ENCODE data around the gene ZNF654.
"Not testable (repeated sequence)": the region's sequence is repeated elsewhere in the genome, so short reads cannot be mapped to it uniquely, and the experiment has no call there.

ZNF654 gene

DNA sequence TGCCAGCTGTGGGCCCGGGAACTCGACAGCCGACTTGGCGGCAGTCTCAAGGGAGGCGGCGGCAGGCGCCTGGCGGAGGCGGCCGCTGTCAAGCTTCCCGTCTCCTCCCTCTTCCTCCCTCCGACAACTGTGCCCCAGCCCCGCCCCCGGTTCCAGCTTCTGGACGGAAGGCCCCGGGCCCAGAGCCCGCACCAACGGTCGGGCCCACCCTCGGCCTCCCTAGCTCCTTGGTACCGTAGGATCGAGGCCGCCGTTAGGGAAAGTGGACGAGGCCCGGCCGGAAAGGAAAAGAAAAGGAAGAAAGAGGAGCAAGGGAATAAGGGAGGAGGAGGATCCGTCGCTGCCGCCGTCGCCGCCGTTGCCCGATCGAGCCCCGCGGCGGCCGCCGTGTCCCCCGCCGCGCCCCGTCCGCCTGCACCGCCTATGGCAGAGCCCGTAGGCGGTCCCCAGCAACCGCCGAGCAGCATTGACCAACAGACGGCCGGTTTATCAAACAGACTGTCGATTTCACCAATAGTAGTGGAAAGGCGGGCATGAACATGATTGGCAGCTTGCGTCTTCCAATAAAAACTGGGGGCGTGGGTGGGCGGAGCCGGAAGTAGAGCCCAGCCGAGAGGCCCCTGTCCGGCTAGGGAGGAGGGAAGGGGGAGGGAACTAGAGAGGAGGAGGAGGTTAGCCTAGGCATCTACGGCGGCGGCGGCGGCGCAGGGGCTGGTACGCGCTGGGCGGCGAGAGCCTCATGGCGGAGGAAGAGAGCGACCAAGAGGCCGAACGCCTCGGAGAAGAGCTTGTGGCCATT, at the start of gene ZNF654, which contains the start of gene CGGBP1:
Gene ZNF654, plus strand, starts transcription at position 675 of the 799 bp plus-strand sequence. Its CDS starts 65 bp downstream, at position 740.
Gene CGGBP1, minus strand, starts transcription at position 425 of the 799 bp plus-strand sequence. CDS start 3,029 bp downstream, outside the sequence.
- Histone ChIP-seq H3K9ac (peak within 1 kb of the TSS; percentile 61; the same call in 1 of the 2 replicates), H3K79me2 (ENCODE audit: insufficient read depth, low read depth) (peaks cover 26% of the 10 kb centered on the region), H2AFZ (ENCODE audit: low read depth) (peak within 1 kb of the TSS; percentile 52), H3K4me2 (peak within 1 kb of the TSS; percentile 86), H3K36me3 (ENCODE audit: insufficient read depth) (no peaks in the 10 kb centered on the region), H3K27ac (peak within 1 kb of the TSS; percentile 44), H4K20me1 (ENCODE audit: insufficient read depth) (no peaks in the 10 kb centered on the region), H3K4me3 (IDR thresholded peaks at IDR 0.05; ENCODE audit: insufficient read depth, low read depth, low read length) (peak within 1 kb of the TSS; percentile 73), H3K27me3 (ENCODE audit: insufficient read depth, low read depth) (no peaks in the 10 kb centered on the region), H3K4me1 (ENCODE audit: low read depth, poor library complexity, severe bottlenecking) (peaks cover 23% of the 10 kb centered on the region)
- TF ChIP-seq, protein P1, sequence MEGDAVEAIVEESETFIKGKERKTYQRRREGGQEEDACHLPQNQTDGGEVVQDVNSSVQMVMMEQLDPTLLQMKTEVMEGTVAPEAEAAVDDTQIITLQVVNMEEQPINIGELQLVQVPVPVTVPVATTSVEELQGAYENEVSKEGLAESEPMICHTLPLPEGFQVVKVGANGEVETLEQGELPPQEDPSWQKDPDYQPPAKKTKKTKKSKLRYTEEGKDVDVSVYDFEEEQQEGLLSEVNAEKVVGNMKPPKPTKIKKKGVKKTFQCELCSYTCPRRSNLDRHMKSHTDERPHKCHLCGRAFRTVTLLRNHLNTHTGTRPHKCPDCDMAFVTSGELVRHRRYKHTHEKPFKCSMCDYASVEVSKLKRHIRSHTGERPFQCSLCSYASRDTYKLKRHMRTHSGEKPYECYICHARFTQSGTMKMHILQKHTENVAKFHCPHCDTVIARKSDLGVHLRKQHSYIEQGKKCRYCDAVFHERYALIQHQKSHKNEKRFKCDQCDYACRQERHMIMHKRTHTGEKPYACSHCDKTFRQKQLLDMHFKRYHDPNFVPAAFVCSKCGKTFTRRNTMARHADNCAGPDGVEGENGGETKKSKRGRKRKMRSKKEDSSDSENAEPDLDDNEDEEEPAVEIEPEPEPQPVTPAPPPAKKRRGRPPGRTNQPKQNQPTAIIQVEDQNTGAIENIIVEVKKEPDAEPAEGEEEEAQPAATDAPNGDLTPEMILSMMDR (conservative IDR thresholded peaks at IDR 0.05; ENCODE audit: low read depth, low read length), result no peak

DNA sequence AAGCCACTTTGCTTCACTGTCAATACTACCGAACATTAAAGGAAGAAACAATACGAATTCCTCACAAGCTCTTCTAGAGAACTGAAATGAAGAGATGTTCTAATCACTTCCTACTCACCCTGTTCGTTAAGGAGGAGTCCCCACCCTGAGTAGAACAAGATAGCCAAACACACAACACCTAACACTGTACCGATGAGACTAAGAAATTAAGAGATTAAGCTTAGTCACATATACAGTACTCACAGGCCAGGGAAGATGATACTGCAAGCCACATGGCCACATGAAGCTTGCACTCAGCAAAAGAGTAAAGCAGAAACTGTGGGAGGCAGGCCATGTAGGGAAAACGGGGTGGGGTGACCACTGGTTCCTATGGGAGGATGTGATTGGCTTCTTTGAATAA, 48.2 kb upstream of the ZNF654 start:
- TF ChIP-seq, protein P1 (conservative IDR thresholded peaks at IDR 0.05; ENCODE audit: low read depth, low read length), result no peak
- Histone ChIP-seq H3K4me1 (ENCODE audit: low read depth, poor library complexity, severe bottlenecking) (no peaks in the 10 kb centered on the region), H3K27me3 (ENCODE audit: insufficient read depth, low read depth) (no peaks in the 10 kb centered on the region), H3K79me2 (ENCODE audit: insufficient read depth, low read depth) (no peaks in the 10 kb centered on the region), H2AFZ (ENCODE audit: low read depth) (no peak overlapping the region), H3K4me2 (no peak overlapping the region), H3K27ac (no peak overlapping the region), H3K9ac (no peak overlapping the region), H3K4me3 (IDR thresholded peaks at IDR 0.05; ENCODE audit: insufficient read depth, low read depth, low read length) (no peak overlapping the region), H3K36me3 (ENCODE audit: insufficient read depth) (no peaks in the 10 kb centered on the region), H4K20me1 (ENCODE audit: insufficient read depth) (no peaks in the 10 kb centered on the region)

DNA sequence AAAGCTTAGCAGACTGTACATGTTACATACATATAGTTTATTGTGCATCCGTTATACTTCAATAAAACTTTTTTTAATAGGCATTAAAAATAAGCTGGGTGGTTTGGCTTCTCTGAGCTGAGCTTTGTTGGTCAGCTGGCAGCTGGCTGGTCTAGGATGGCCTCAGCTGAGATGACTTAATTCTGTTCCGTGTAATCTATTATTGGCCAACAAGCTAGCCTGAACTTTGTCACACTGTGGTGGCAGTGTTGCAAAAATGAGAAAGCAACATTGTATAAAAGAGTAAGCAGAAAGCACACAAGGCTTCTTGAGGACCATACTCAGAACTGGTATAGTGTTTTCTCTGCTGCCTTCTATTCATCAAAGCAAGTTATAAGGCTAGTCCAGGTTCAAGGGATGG, 45.5 kb upstream of the ZNF654 start:
- TF ChIP-seq, protein P1 (conservative IDR thresholded peaks at IDR 0.05; ENCODE audit: low read depth, low read length), result no peak
- Histone ChIP-seq H3K4me3 (IDR thresholded peaks at IDR 0.05; ENCODE audit: insufficient read depth, low read depth, low read length) (no peak overlapping the region), H2AFZ (ENCODE audit: low read depth) (no peak overlapping the region), H3K27ac (no peak overlapping the region), H3K4me1 (ENCODE audit: low read depth, poor library complexity, severe bottlenecking) (peaks cover 8% of the 10 kb centered on the region), H4K20me1 (ENCODE audit: insufficient read depth) (no peaks in the 10 kb centered on the region), H3K36me3 (ENCODE audit: insufficient read depth) (no peaks in the 10 kb centered on the region), H3K4me2 (no peak overlapping the region), H3K79me2 (ENCODE audit: insufficient read depth, low read depth) (no peaks in the 10 kb centered on the region), H3K27me3 (ENCODE audit: insufficient read depth, low read depth) (no peaks in the 10 kb centered on the region), H3K9ac (no peak overlapping the region)

DNA sequence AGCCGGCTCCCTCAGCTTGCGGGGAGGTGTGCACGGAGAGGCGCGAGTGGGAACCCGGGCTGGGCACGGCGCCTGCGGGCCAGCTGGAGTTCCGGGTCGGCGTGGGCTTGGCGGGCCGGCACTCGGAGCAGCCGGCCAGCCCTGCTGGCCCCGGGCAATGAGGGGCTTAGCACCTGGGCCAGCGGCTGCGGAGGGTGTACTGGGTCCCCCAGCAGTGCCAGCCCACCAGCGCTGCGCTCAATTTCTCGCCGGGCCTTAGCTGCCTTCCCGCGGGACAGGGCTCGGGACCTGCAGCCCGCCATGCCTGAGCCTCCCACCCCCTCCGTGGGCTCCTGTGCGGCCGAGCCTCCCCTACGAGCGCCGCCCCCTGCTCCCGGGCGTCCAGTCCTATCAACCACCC, 43.4 kb upstream of the ZNF654 start:
- H3K36me3 ChIP-seq (ENCODE audit: insufficient read depth); H3K27ac ChIP-seq; H3K4me3 ChIP-seq (IDR thresholded peaks at IDR 0.05; ENCODE audit: insufficient read depth, low read depth, low read length); H3K9ac ChIP-seq; H4K20me1 ChIP-seq (ENCODE audit: insufficient read depth); H3K4me2 ChIP-seq; H2AFZ ChIP-seq (ENCODE audit: low read depth); H3K27me3 ChIP-seq (ENCODE audit: insufficient read depth, low read depth); H3K79me2 ChIP-seq (ENCODE audit: insufficient read depth, low read depth): not testable (repeated sequence)
- H3K4me1 ChIP-seq (ENCODE audit: low read depth, poor library complexity, severe bottlenecking), result peaks cover 22% of the 10 kb centered on the region

DNA sequence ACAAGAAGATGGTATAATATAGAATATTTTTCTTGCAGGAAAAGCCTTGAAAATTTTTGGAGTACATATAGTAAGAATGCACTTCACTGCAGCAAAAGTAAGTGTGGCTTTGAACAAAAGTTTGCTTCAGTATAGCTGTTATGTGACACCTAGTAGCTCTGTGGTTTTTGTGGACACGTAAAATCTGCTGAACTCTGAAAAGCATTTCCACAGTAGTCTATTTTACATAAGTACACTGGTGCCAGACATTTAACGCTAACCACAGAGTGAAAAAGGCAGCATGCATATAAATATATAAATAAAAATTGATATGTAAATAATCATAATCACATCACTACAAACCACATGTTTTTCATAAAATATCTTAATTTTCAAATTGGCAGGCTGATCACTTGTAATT, 40.0 kb upstream of the ZNF654 start:
- H3K4me3 ChIP-seq (IDR thresholded peaks at IDR 0.05; ENCODE audit: insufficient read depth, low read depth, low read length), result no peak overlapping the region
- H3K27ac ChIP-seq, result peak overlapping the region; percentile 30; the same call in 1 of the 2 replicates
- no peak overlapping the region for H3K9ac ChIP-seq
- peaks cover 22% of the 10 kb centered on the region for H3K4me1 ChIP-seq (ENCODE audit: low read depth, poor library complexity, severe bottlenecking)
- H3K79me2 ChIP-seq (ENCODE audit: insufficient read depth, low read depth), result no peaks in the 10 kb centered on the region
- no peaks in the 10 kb centered on the region for H3K27me3 ChIP-seq (ENCODE audit: insufficient read depth, low read depth)
- no peaks in the 10 kb centered on the region for H3K36me3 ChIP-seq (ENCODE audit: insufficient read depth)
- no peak overlapping the region for H2AFZ ChIP-seq (ENCODE audit: low read depth)
- TF ChIP-seq, protein P1 (conservative IDR thresholded peaks at IDR 0.05; ENCODE audit: low read depth, low read length), result no peak
- no peaks in the 10 kb centered on the region for H4K20me1 ChIP-seq (ENCODE audit: insufficient read depth)
- H3K4me2 ChIP-seq, result peak overlapping the region; percentile 51
